ENCODE data around the gene RAVER2. TPM values are rescaled to one million over a fixed set of nuclear protein-coding genes. Genes with fewer than 3 reads are reported as not detected.

The RAVER2 gene
- total RNA-seq, 2 donors from 2014 or later = 6.9 to 8.8 TPM

- TF ChIP-seq POLR2A (IDR thresholded peaks at IDR 0.05) (no peak), CTCF (IDR thresholded peaks at IDR 0.05) (no peak)
- ATAC-seq = no peak
Observed at GRCh38 chr1:64839732-64840405, 95.0 kb downstream of the RAVER2 start.

GRCh38 chr1:64841330-64842065 is 96.6 kb downstream of the RAVER2 start:
- no peaks in the 10 kb centered on the region for H3K9me3 ChIP-seq
- ATAC-seq (no peak), DNase-seq (no peak)
- H3K27me3 ChIP-seq = no peaks in the 10 kb centered on the region
- WGBS, 2 donors = 79 to 86% methylated on average over 6 of the region's 6 CpGs
- intact Hi-C loops (cut with DNase I) = no loop called here
- H3K27ac ChIP-seq = no peak overlapping the region
- TF ChIP-seq CTCF (IDR thresholded peaks at IDR 0.05) = no peak
- TF ChIP-seq POLR2A (IDR thresholded peaks at IDR 0.05) = no peak
- H3K4me1 ChIP-seq = no peaks in the 10 kb centered on the region
- no peak overlapping the region for H3K4me3 ChIP-seq
- H3K36me3 ChIP-seq (replicated peaks in 1 of 2; ENCODE audit: insufficient read depth in 1 of 2, low read depth in 2 of 2) = peaks cover 3 to 44% of the 10 kb centered on the region in 2 donors

More at GRCh38 chr1:64839732-64840405, 95.0 kb downstream of the RAVER2 start:
- H3K9me3 ChIP-seq = no peaks in the 10 kb centered on the region
- H3K36me3 ChIP-seq (replicated peaks in 1 of 2; ENCODE audit: insufficient read depth in 1 of 2, low read depth in 2 of 2) = peaks cover 3 to 48% of the 10 kb centered on the region in 2 donors
- intact Hi-C loops (cut with DNase I) = no loop called here
- no peak overlapping the region for H3K27ac ChIP-seq
- 91 to 93% methylated on average over 15 of the region's 15 CpGs for WGBS, 2 donors
- H3K4me3 ChIP-seq = no peak overlapping the region
- no peaks in the 10 kb centered on the region for H3K27me3 ChIP-seq
- no peak for DNase-seq
- H3K4me1 ChIP-seq = no peaks in the 10 kb centered on the region

GRCh38 chr1:64842224-64842623 is 97.3 kb downstream of the RAVER2 start:
- TF ChIP-seq CTCF (IDR thresholded peaks at IDR 0.05) (no peak), POLR2A (IDR thresholded peaks at IDR 0.05) (no peak)
- Histone ChIP-seq H3K36me3 (replicated peaks in 1 of 2; ENCODE audit: insufficient read depth in 1 of 2, low read depth in 2 of 2) (peaks cover 3 to 37% of the 10 kb centered on the region in 2 donors), H3K9me3 (no peaks in the 10 kb centered on the region), H3K27ac (no peak overlapping the region), H3K27me3 (no peaks in the 10 kb centered on the region), H3K4me3 (no peak overlapping the region), H3K4me1 (no peaks in the 10 kb centered on the region)
- WGBS, 2 donors = 67 to 87% methylated on average over 2 of the region's 2 CpGs
- ATAC-seq (no peak), DNase-seq (no peak)
- intact Hi-C loops (cut with DNase I) = no loop called here

GRCh38 chr1:64843675-64844074 is 98.8 kb downstream of the RAVER2 start:
- no peak for ATAC-seq
- TF ChIP-seq POLR2A (IDR thresholded peaks at IDR 0.05) = no peak
- no peak for TF ChIP-seq CTCF (IDR thresholded peaks at IDR 0.05)
- no peaks in the 10 kb centered on the region for H3K4me1 ChIP-seq
- H3K4me3 ChIP-seq = no peak overlapping the region
- no peaks in the 10 kb centered on the region for H3K27me3 ChIP-seq
- no peaks in the 10 kb centered on the region for H3K9me3 ChIP-seq
- H3K27ac ChIP-seq = no peak overlapping the region
- 96 to 98% methylated on average over 8 to 9 of the region's 9 CpGs for WGBS, 2 donors
- DNase-seq = no peak
- intact Hi-C loops (cut with DNase I) = no loop called here
- H3K36me3 ChIP-seq (replicated peaks in 1 of 2; ENCODE audit: insufficient read depth in 1 of 2, low read depth in 2 of 2) = peaks cover 3 to 30% of the 10 kb centered on the region in 2 donors

Data from body of pancreas (tissue), 4 donors.